Liver (tissue), 9 donors: ENCODE results near the gene SLC12A6. TPM values are rescaled to one million over a fixed set of nuclear protein-coding genes. Genes with fewer than 3 reads are reported as not detected.

Experiments
- DNase-seq: peaks from one replicate; pipeline ENCODE4 v3.0.0-alpha.2; 2017; ENCODE audit warnings: low spot score
- H3K27ac ChIP-seq, 2 donors: one replicate each; pipeline ENCODE4 v1.7.0; 2013; ENCODE audit warnings: inconsistent platforms in 2 of 2, low read length in 2 of 2, control low read depth in 1 of 2, low read depth in 1 of 2, mild to moderate bottlenecking in 1 of 2
- H3K27me3 ChIP-seq, 4 donors: one replicate each; pipeline versions ENCODE4 v1.6.1 to v1.7.0; 2013; ENCODE audit warnings: low read length in 3 of 4, inconsistent platforms in 1 of 4, mild to moderate bottlenecking in 1 of 4, moderate library complexity in 1 of 4; ENCODE audit not compliant: control insufficient read depth in 4 of 4, insufficient read depth in 4 of 4
- H3K36me3 ChIP-seq, 4 donors: one replicate each; pipeline versions ENCODE4 v1.6.1 to v1.7.0; 2013; ENCODE audit warnings: low read length in 3 of 4, mild to moderate bottlenecking in 3 of 4, low read depth in 1 of 4, moderate library complexity in 1 of 4; ENCODE audit not compliant: control insufficient read depth in 4 of 4, insufficient read depth in 3 of 4
- H3K4me1 ChIP-seq, 4 donors: one replicate each; pipeline versions ENCODE4 v1.6.1 to v1.7.0; 2013; ENCODE audit warnings: low read length in 3 of 4, mild to moderate bottlenecking in 3 of 4, moderate library complexity in 1 of 4; ENCODE audit not compliant: control insufficient read depth in 4 of 4, insufficient read depth in 4 of 4
- H3K4me3 ChIP-seq, 3 donors: one replicate each; pipeline versions ENCODE4 v1.6.1 to v1.7.0; 2013; ENCODE audit warnings: low read length in 3 of 3, control low read depth in 1 of 3, low read depth in 1 of 3, mild to moderate bottlenecking in 1 of 3
- H3K9ac ChIP-seq, 2 donors: one replicate each; pipeline ENCODE4 v1.7.0; 2013; ENCODE audit warnings: low read length in 2 of 2, mild to moderate bottlenecking in 2 of 2, moderate library complexity in 2 of 2, control low read depth in 1 of 2, low read depth in 1 of 2
- H3K9me3 ChIP-seq, 4 donors: one replicate each; pipeline versions ENCODE4 v1.6.1 to v1.7.0; 2013; ENCODE audit warnings: low read length in 3 of 4; ENCODE audit not compliant: control insufficient read depth in 4 of 4
- ATF3 ChIP-seq: IDR thresholded peaks from 2 replicates; pipeline ENCODE4 v1.6.1; 2016; ENCODE audit warnings: antibody characterized with exemption
- EGR1 ChIP-seq, 2 donors: IDR thresholded peaks; 2 replicates each; pipeline ENCODE4 v1.6.1; 2016 to 2018; ENCODE audit warnings: antibody characterized with exemption in 2 of 2, low read depth in 2 of 2
- FOXA1 ChIP-seq: IDR thresholded peaks from 2 replicates; pipeline ENCODE4 v1.6.1; 2016; ENCODE audit warnings: antibody characterized with exemption
- FOXA2 ChIP-seq: IDR thresholded peaks from 2 replicates; pipeline ENCODE4 v1.6.1; 2016; ENCODE audit warnings: antibody characterized with exemption
- GABPA ChIP-seq, 2 donors: IDR thresholded peaks in 1 of 2; conservative IDR thresholded peaks in 1 of 2; 2 replicates each; pipeline ENCODE4 v1.6.1; 2016; ENCODE audit warnings: antibody characterized with exemption in 2 of 2, mild to moderate bottlenecking in 1 of 2, moderate library complexity in 1 of 2
- HNF4A ChIP-seq, 2 donors: conservative IDR thresholded peaks; 2 replicates each; pipeline ENCODE4 v1.6.1; 2016; ENCODE audit warnings: antibody characterized with exemption in 2 of 2, mild to moderate bottlenecking in 2 of 2
- HNF4G ChIP-seq: IDR thresholded peaks from 2 replicates; pipeline ENCODE4 v1.6.1; 2016; ENCODE audit warnings: antibody characterized with exemption
- JUND ChIP-seq, 2 donors: IDR thresholded peaks; 2 replicates each; pipeline ENCODE4 v1.6.1; 2016; ENCODE audit warnings: antibody characterized with exemption in 2 of 2
- NR2F2 ChIP-seq: IDR thresholded peaks from 2 replicates; pipeline ENCODE4 v1.6.1; 2016; ENCODE audit warnings: antibody characterized with exemption
- RAD21 ChIP-seq, 2 donors: IDR thresholded peaks; 2 replicates each; pipeline ENCODE4 v1.6.1; 2016; ENCODE audit warnings: antibody characterized with exemption in 2 of 2, mild to moderate bottlenecking in 2 of 2
- REST ChIP-seq: IDR thresholded peaks from 2 replicates; pipeline ENCODE4 v1.6.1; 2016; ENCODE audit warnings: antibody characterized with exemption, mild to moderate bottlenecking
- RXRA ChIP-seq, 2 donors: IDR thresholded peaks; 2 replicates each; pipeline ENCODE4 v1.6.1; 2017 to 2018; ENCODE audit warnings: antibody characterized with exemption in 2 of 2, mild to moderate bottlenecking in 1 of 2
- SP1 ChIP-seq: IDR thresholded peaks from 2 replicates; pipeline ENCODE4 v1.6.1; 2018; ENCODE audit warnings: antibody characterized with exemption, mild to moderate bottlenecking
- TAF1 ChIP-seq: conservative IDR thresholded peaks from 2 replicates; pipeline ENCODE4 v1.6.1; 2016; ENCODE audit warnings: antibody characterized with exemption, mild to moderate bottlenecking
- YY1 ChIP-seq: IDR thresholded peaks from 2 replicates; pipeline ENCODE4 v1.6.1; 2016; ENCODE audit warnings: antibody characterized with exemption, mild to moderate bottlenecking
- ZBTB33 ChIP-seq: IDR thresholded peaks from 2 replicates; pipeline ENCODE4 v1.6.1; 2016; ENCODE audit warnings: antibody characterized with exemption
- WGBS: extraction: QIAGEN DNeasy Blood & Tissue Kit; methylation state at CpG from one replicate; pipeline ENCODE4 v1.1.7; 2013; 5-methylcytosine and 5-hydroxymethylcytosine counted together
- polyA plus RNA-seq, 2 donors: library from polyadenylated mRNA; stranded (reverse) in 1 of 2; unstranded in 1 of 2; fragments of 200-250 nt in 1 of 2; fragments of >200 nt in 1 of 2; fragmentation: Nextera tagmentation in 1 of 2; extraction: Ambion mirVana in 1 of 2; gene quantifications; one replicate each; pipeline versions ENCODE4 v1.2.1 to v1.2.3, GENCODE V29; 2013 to 2015
- total RNA-seq, 2 donors: library from RNA; depleted of rRNA; stranded (reverse); fragments of >200 nt; gene quantifications; one replicate each; pipeline ENCODE4 v1.2.3, GENCODE V29; 2014
- TF ChIP-seq, protein P1 (sequence below): fragments of 150-350 bp; IDR thresholded peaks from 2 replicates; pipeline ENCODE4 v1.5.1; 2017; ENCODE audit warnings: improper control_type of control experiment, low read depth, low read length; ENCODE audit not compliant: missing input control
- TF ChIP-seq, protein P2 (sequence below): IDR thresholded peaks from 2 replicates; pipeline ENCODE4 v1.6.1; 2016; ENCODE audit warnings: antibody characterized with exemption
- donor health status: healthy.
- donor health status: healthy.
- donor health status: healthy.
- donor health status: healthy.
- donor health status: healthy.

SLC12A6 gene
- total and polyA plus RNA-seq, 4 donors, result 1.9 to 17.8 (median 7.1) TPM

DNA sequence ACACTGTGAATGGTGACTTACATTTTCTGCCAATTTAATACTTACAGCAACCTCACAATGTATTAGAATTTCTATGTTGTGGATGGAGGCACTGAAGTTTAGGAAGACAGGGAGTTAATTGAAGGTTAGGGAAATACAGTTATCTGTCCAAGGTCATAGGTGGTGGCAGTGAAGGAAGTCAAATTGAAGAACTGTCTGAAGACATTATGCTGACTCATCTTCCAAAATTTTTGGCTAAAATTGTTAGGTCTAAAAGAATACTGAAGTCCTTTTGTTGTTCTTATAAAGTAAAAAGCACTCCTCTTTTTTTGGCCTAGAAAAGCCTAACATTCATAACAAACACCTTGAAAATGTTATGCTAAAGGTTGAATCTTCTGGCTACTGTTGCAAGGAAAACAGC lies 85.0 kb downstream of the SLC12A6 start:
- Histone ChIP-seq H3K27ac (no peak overlapping the region), H3K9ac (no peak overlapping the region), H3K4me3 (no peak overlapping the region), H3K4me1 (no peaks in the 10 kb centered on the region), H3K27me3 (no peaks in the 10 kb centered on the region), H3K36me3 (peaks cover 7 to 64% (median 39%) of the 10 kb centered on the region in 4 donors), H3K9me3 (no peaks in the 10 kb centered on the region)
- TF ChIP-seq REST, result no peak
- TF ChIP-seq TAF1, result no peak
- no peak for TF ChIP-seq GABPA (IDR thresholded peaks at IDR 0.05 in 1 of 2, conservative IDR thresholded peaks at IDR 0.05 in 1 of 2)
- TF ChIP-seq FOXA1, result no peak
- TF ChIP-seq, protein P1, sequence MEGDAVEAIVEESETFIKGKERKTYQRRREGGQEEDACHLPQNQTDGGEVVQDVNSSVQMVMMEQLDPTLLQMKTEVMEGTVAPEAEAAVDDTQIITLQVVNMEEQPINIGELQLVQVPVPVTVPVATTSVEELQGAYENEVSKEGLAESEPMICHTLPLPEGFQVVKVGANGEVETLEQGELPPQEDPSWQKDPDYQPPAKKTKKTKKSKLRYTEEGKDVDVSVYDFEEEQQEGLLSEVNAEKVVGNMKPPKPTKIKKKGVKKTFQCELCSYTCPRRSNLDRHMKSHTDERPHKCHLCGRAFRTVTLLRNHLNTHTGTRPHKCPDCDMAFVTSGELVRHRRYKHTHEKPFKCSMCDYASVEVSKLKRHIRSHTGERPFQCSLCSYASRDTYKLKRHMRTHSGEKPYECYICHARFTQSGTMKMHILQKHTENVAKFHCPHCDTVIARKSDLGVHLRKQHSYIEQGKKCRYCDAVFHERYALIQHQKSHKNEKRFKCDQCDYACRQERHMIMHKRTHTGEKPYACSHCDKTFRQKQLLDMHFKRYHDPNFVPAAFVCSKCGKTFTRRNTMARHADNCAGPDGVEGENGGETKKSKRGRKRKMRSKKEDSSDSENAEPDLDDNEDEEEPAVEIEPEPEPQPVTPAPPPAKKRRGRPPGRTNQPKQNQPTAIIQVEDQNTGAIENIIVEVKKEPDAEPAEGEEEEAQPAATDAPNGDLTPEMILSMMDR, result no peak
- TF ChIP-seq RXRA (IDR thresholded peaks at IDR 0.05), result no peak
- no peak for DNase-seq

GRCh38 chr15:34248190-34248589 lies 89.4 kb downstream of the SLC12A6 start:
- no peak for DNase-seq
- no peaks in the 10 kb centered on the region for H3K9me3 ChIP-seq
- H3K4me3 ChIP-seq, result no peak overlapping the region
- no peak overlapping the region for H3K9ac ChIP-seq
- 100% methylated on average over 1 of the region's 1 CpG for WGBS
- no peak for TF ChIP-seq HNF4A (conservative IDR thresholded peaks at IDR 0.05)
- no peak for TF ChIP-seq EGR1 (IDR thresholded peaks at IDR 0.05; ENCODE audit: low read depth in 2 of 2)
- no peak for TF ChIP-seq HNF4G
- TF ChIP-seq RAD21 (IDR thresholded peaks at IDR 0.05), result no peak
- TF ChIP-seq, protein P1, result no peak
- TF ChIP-seq JUND (IDR thresholded peaks at IDR 0.05), result no peak
- no peak for TF ChIP-seq YY1
- TF ChIP-seq ZBTB33, result no peak
- no peak for TF ChIP-seq RXRA (IDR thresholded peaks at IDR 0.05)
- TF ChIP-seq TAF1, result no peak
- TF ChIP-seq ATF3, result no peak
- TF ChIP-seq SP1, result no peak
- no peak for TF ChIP-seq GABPA (IDR thresholded peaks at IDR 0.05 in 1 of 2, conservative IDR thresholded peaks at IDR 0.05 in 1 of 2)
- no peak for TF ChIP-seq FOXA1
- no peak for TF ChIP-seq FOXA2
- no peak for TF ChIP-seq NR2F2
- no peak for TF ChIP-seq REST
- TF ChIP-seq, protein P2, sequence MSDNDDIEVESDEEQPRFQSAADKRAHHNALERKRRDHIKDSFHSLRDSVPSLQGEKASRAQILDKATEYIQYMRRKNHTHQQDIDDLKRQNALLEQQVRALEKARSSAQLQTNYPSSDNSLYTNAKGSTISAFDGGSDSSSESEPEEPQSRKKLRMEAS, result no peak
- H3K4me1 ChIP-seq, result no peaks in the 10 kb centered on the region
- no peak overlapping the region for H3K27ac ChIP-seq
- H3K36me3 ChIP-seq, result peaks cover 7 to 62% (median 29%) of the 10 kb centered on the region in 4 donors
- H3K27me3 ChIP-seq, result no peaks in the 10 kb centered on the region
